Astrocyte (in vitro differentiated cells and primary cell): Measurements from ENCODE around the gene DNAH2.

Experiments
- EZH2 ChIP-seq: IDR thresholded peaks from 2 replicates; pipeline ENCODE4 v1.6.1; 2012; ENCODE audit warnings: mild to moderate bottlenecking, low read length, inconsistent platforms; ENCODE audit not compliant: insufficient read depth
- TF ChIP-seq, protein P1 (sequence below): IDR thresholded peaks from 2 replicates; pipeline ENCODE4 v1.5.1; 2011; ENCODE audit warnings: low read depth, mild to moderate bottlenecking, inconsistent platforms, low read length, moderate library complexity; ENCODE audit not compliant: insufficient read depth

DNA sequence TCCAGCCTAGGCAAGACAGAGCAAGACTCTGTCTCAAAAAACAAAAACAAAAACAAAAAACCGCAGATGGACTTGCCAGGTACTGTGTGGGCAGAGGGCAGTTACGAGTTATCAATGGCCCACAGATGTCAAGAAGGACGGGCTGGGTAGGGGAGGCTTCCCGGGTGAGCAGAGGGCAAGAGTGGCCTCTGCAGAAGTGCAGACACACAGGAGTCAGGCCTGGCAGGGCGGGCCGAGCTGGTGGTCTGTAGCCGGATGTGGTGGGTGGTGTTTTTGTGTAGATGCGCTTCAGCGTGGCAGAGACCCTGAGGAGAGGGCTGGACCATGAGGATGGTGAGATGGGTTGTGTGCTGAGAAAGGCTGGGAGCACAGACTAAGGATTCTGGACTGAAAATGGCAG, 71.6 kb downstream of the DNAH2 start:
- no peak for TF ChIP-seq EZH2
- TF ChIP-seq, protein P1, sequence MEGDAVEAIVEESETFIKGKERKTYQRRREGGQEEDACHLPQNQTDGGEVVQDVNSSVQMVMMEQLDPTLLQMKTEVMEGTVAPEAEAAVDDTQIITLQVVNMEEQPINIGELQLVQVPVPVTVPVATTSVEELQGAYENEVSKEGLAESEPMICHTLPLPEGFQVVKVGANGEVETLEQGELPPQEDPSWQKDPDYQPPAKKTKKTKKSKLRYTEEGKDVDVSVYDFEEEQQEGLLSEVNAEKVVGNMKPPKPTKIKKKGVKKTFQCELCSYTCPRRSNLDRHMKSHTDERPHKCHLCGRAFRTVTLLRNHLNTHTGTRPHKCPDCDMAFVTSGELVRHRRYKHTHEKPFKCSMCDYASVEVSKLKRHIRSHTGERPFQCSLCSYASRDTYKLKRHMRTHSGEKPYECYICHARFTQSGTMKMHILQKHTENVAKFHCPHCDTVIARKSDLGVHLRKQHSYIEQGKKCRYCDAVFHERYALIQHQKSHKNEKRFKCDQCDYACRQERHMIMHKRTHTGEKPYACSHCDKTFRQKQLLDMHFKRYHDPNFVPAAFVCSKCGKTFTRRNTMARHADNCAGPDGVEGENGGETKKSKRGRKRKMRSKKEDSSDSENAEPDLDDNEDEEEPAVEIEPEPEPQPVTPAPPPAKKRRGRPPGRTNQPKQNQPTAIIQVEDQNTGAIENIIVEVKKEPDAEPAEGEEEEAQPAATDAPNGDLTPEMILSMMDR = no peak
